ENCODE results near the gene MTG2.

GRCh38 chr20:62175711-62176110, 7.1 kb upstream of the MTG2 start:
- TF ChIP-seq POLR2A (IDR thresholded peaks at IDR 0.05) (no peak), CTCF (IDR thresholded peaks at IDR 0.05) (no peak)
